HG03575 (cell line): ENCODE results near the gene KLKB1.

Experiments used
- ATAC-seq: cut with Tn5 transposase; IDR thresholded peaks from one replicate; pipeline ENCODE4 v1.9.1; 2021; ENCODE audit not compliant: unreplicated experiment, insufficient number of reproducible peaks, low FRiP score; ENCODE audit errors: extremely low read depth

The KLKB1 gene

GRCh38 chr4:186227221-186227620, at the start of gene KLKB1:
KLKB1 (plus strand) TSS chr4:186227507; CDS start chr4:186228196, 689 bp downstream.
- ATAC-seq: no peak

DNA sequence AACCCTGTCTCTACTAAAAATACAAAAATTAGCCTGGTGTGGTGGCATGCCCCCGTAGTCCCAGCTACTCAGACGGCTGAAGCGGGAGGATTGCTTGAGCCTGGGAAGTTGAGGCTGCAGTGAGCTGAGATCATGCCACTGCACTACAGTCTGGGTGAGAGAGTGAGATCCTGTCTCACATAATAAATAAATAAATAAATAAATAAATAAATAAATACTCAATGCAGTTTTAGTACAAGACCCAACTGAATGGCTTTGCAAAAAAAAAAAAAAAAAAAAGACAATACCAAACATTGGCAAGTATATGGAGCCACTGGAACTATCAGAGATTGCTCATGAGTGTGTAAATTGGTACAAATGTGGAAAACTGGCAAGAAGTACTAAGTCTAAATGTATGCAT, 39.2 kb upstream of the KLKB1 start:
- no peak for ATAC-seq

DNA sequence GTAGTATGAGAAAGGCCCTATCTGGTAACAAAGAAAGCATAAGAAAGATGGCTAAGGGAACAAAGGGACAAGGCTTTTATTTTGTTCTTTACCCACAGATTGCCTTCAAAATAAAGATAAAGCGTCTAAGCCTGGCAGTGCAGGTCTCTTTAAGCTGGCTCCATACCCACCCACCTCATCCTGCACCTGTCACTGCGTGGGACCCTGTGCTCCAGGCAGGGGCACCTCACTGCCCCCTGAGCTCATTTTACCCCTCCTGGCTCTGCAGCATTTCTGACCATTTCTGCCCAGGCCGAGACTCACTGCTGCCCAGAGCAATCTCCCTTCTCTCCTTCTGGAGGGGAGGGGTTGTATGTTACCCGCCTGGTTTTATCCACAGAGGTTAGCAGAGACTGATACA, 37.7 kb upstream of the KLKB1 start:
- ATAC-seq: no peak

DNA sequence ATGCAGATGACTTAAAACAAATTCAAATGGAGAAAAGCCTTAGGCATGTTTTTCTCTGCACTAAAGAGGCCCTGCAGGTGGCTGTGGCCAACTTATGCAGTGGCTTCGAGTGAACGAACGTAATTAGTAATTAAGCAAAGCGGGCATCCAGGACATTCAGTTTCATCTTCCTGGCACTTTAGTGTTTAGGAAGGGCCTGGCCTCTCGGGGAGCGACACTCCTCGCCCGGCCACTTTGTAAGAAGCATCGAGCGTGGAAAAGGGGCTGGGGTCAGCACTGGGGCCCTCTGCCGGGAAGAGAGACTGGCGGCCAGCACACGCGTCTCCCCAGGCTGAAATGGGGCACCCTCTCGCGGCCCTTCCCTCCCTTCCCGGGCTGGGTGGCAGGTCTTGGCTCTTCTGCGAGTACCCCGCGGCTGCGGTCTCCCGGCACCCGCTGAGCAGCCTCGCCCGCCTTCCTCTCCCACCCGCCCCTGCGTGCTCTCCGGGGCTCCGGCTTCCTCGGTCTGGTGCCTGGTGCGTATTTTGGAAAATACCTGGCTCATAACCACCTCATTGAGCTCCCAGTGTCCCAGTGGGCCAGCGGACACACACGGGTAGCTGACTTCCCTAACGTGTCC, 36.6 kb upstream of the KLKB1 start:
- ATAC-seq: peak; percentile 14

DNA sequence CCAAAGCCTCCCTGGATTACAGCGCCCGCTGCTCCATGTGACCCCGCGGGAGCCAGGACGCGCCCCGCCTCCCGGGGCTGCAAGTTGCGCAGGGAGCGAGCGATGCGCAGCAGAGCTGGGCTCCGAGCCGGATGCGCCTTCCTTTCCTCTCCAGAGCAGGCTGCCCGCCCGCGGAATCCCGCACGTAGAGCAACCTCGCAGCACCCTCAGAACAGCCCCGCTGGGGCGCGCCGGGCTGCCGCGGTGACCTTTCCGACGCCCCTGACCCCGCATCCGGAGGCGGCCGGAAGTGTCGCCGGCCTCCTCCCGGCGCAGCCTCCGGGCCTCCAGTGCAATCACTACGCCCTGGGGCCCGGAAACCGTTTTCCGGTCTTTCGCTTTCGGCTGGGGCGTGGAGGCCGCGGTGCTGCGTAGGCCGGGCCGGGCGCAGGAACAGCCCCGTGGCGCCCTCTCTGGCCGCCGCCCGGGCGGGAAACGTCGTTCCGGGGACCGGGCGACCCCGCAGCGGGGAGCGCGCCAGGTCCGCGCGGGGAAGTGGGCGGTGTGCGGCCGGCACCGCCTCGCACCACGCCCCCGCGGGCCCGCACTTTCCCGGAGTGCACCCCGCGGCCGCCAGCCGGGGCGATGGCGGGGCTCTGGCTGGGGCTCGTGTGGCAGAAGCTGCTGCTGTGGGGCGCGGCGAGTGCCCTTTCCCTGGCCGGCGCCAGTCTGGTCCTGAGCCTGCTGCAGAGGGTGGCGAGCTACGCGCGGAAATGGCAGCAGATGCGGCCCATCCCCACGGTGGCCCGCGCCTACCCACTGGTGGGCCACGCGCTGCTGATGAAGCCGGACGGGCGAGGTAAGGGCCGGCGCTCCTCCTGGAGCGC, 35.9 kb upstream of the KLKB1 start, which contains the start of gene CYP4V2:
Gene CYP4V2, plus strand, starts transcription at position 368 of the 866 bp plus-strand sequence. Its CDS starts 257 bp downstream, at position 625.
- ATAC-seq: peak; percentile 49

DNA sequence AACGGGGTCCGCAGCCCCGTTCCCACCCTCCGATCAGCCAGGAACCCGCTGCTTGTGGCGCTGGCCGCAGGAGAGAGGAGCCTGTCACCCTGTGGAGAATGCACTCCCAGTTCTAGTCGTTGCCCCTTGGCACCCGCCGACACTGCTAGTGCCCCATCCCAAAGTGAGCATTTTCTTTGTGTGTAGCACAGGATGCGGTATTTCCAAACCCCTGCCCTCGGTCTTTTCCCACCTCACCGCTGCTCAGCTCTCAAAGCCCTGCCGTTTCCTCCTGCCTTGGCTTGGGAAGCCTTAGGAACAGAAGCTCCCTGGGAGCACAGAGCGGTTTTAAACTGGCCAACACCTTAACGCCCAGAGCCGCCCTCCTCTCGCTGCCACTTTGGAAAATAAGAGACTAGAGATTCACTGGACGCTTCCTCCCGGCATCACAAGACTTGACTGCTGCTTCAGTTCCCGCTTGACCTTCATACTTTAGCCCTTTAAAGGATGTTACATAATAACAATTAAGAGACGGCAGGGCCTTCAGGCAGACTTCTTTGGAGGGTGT, 35.2 kb upstream of the KLKB1 start:
- peak; percentile 4 for ATAC-seq

GRCh38 chr4:186193851-186194250, 33.5 kb upstream of the KLKB1 start:
- ATAC-seq: no peak

- no peak for ATAC-seq
Observed at GRCh38 chr4:186196063-186196462, 31.2 kb upstream of the KLKB1 start.

- no peak for ATAC-seq
Observed at GRCh38 chr4:186200516-186200915, 26.8 kb upstream of the KLKB1 start.

DNA sequence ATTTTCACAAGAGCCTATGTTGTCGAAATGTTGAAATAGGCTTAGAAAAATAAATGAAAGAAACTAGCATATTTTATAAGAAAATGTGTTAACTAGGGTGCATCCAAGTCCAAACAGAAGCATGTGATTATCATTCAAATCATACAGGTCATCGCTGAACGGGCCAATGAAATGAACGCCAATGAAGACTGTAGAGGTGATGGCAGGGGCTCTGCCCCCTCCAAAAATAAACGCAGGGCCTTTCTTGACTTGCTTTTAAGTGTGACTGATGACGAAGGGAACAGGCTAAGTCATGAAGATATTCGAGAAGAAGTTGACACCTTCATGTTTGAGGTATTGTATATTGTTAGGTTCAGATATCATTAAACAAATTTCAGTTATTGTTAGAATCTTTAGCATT, 26.3 kb upstream of the KLKB1 start:
- no peak for ATAC-seq

DNA sequence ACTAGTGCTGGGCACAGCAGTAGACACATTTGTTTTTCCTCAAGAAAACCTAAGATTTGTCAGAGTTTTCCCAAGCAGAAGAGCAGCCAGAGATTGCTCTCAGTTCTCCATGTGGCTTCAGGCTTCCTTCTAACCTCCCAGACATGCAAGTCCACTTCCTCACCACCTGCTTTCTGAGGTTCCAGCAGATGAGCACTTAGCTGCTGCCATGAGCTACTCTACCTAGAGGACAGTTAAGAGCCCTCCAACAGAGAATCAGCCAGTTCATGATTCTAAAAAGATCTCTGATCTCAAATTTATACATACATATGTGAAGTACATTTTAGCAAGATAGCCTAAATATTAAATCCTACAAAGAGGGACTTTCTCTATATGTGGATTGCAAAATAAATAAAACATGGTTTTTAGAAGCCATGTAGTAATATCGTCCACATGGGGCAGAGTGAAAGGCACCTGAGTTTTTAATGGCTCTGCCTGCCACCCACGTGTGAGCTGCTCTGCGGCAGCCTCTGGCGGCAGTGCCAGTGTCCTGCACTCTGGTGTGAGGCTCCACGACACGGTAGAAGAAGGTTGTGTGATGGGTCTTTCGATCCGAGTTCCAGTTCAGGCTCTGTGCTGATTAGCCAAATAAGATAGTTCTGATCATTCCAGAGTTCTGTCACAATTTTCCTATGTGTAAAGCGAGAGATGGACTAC, 25.6 kb upstream of the KLKB1 start:
- peak; percentile 61 for ATAC-seq

- ATAC-seq: no peak
Observed at GRCh38 chr4:186202490-186203140, 24.7 kb upstream of the KLKB1 start.

GRCh38 chr4:186203406-186203805, 23.9 kb upstream of the KLKB1 start:
- no peak for ATAC-seq

- ATAC-seq: no peak
Observed at GRCh38 chr4:186204103-186204559, 23.2 kb upstream of the KLKB1 start.

DNA sequence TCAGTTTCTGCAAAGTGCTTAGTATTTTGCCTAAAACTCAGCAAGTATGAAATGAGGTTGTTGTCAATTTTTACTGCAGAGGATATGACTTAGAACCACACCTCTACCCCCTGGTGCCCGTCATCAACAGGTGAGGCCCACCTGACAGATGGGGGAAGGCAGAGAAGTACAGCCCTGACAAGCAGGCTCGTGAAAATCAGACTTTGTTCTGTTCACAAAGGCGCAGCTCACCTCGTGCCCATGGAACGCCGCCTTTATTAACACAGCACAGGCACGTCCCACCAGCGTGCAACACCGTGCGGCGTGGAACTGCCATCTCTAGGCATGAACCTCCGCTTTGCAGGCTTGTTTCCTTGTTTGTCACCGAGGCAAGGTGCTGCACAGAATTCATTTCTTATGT, 22.6 kb upstream of the KLKB1 start:
- no peak for ATAC-seq

GRCh38 chr4:186205156-186205555, 22.2 kb upstream of the KLKB1 start:
- ATAC-seq: no peak

DNA sequence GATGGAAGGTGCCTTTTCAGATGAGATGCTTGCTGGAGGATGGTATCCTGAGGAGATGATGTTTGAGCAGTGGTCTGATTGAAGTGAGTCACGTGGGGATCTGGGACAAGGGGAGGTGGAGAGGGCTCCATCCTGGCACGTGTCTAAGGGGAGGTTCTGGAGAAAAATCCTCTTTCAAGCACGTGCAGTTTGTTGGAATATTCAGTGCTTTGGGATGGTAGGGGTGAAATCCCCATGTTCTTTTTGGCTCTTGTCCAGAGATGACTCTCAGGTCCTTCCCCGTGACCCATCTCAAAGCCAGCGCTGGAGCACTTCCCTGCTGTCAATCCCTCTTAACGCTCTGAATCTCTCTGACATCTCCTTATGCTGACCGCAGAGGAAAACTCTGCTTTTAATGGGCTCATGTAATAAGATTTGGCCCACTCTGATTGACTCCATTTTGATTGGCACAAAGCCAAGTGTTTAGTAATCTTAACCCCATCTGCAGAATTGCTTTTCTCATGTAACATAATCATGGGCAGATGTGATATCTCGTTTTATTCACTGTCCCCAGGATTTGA, 10.8 kb upstream of the KLKB1 start:
- no peak for ATAC-seq

- no peak for ATAC-seq
Observed at GRCh38 chr4:186217733-186218293, 9.5 kb upstream of the KLKB1 start.
